Inflammatory macrophage treated with lipopolysaccharide for 4 hours (primary cell): Measurements from ENCODE around the gene NUCKS1.
A peak's percentile ranks its signal among the peaks of the same experiment; 100 is the strongest.

Experiments
- DNase-seq: peaks from one replicate; pipeline ENCODE4 v3.0.0-alpha.2; 2020

The NUCKS1 gene

GRCh38 chr1:205770618-205771017 lies 20.6 kb upstream of the NUCKS1 start:
- DNase-seq, result no peak

- DNase-seq, result no peak
These were observed 19.8 kb upstream of the NUCKS1 start for GRCh38 chr1:205769641-205770365.

GRCh38 chr1:205767248-205767647 lies 17.3 kb upstream of the NUCKS1 start:
- no peak for DNase-seq

GRCh38 chr1:205766570-205766969 lies 16.6 kb upstream of the NUCKS1 start:
- DNase-seq, result no peak

- no peak for DNase-seq
These were observed 16.1 kb upstream of the NUCKS1 start for GRCh38 chr1:205766038-205766437.

GRCh38 chr1:205764578-205764977 lies 14.6 kb upstream of the NUCKS1 start:
- DNase-seq, result no peak

- DNase-seq, result no peak
These were observed 14.0 kb upstream of the NUCKS1 start for GRCh38 chr1:205763980-205764379.

GRCh38 chr1:205760606-205761005 lies 10.6 kb upstream of the NUCKS1 start:
- DNase-seq, result peak; percentile 37

- DNase-seq, result no peak
These were observed 6.6 kb upstream of the NUCKS1 start for GRCh38 chr1:205756552-205756951.

- no peak for DNase-seq
These were observed 4.9 kb upstream of the NUCKS1 start for GRCh38 chr1:205754857-205755256.

- DNase-seq, result no peak
These were observed 1.2 kb upstream of the NUCKS1 start for GRCh38 chr1:205751036-205751651.

- peak; percentile 96 for DNase-seq
These were observed 496 bp downstream of the NUCKS1 start for GRCh38 chr1:205749234-205750137.

- peak; percentile 82 for DNase-seq
These were observed 1.4 kb downstream of the NUCKS1 start for GRCh38 chr1:205748403-205749233.

GRCh38 chr1:205746757-205747412 lies 3.1 kb downstream of the NUCKS1 start:
- no peak for DNase-seq

- DNase-seq, result no peak
These were observed 5.6 kb downstream of the NUCKS1 start for GRCh38 chr1:205744403-205744802.

GRCh38 chr1:205743977-205744376 lies 6.0 kb downstream of the NUCKS1 start:
- no peak for DNase-seq

- no peak for DNase-seq
These were observed 8.3 kb downstream of the NUCKS1 start for GRCh38 chr1:205741681-205742080.

- DNase-seq, result no peak
These were observed 10.4 kb downstream of the NUCKS1 start for GRCh38 chr1:205739348-205740160.

- DNase-seq, result no peak
These were observed 14.8 kb downstream of the NUCKS1 start for GRCh38 chr1:205735218-205735617.

- DNase-seq, result no peak
These were observed 16.4 kb downstream of the NUCKS1 start for GRCh38 chr1:205733438-205734175.
